Measurements from ENCODE around the gene VPS52.
"Not testable (repeated sequence)": the region's sequence is repeated elsewhere in the genome, so short reads cannot be mapped to it uniquely, and the experiment has no call there.

GRCh38 chr6:33262490-33262889 lies 9.2 kb downstream of the VPS52 start:
- TF ChIP-seq CTCF (IDR thresholded peaks at IDR 0.05; ENCODE audit: poor library complexity, severe bottlenecking); MXI1 (conservative IDR thresholded peaks at IDR 0.05; ENCODE audit: poor library complexity, severe bottlenecking); POLR2AphosphoS5 (IDR thresholded peaks at IDR 0.05); EP300 (conservative IDR thresholded peaks at IDR 0.05; ENCODE audit: poor library complexity, severe bottlenecking); RAD21 (conservative IDR thresholded peaks at IDR 0.05); EZH2 (IDR thresholded peaks at IDR 0.05; ENCODE audit: borderline replicate concordance, insufficient read depth, low read length, poor library complexity, severe bottlenecking): not testable (repeated sequence)

Data from neural cell (in vitro differentiated cells).